ENCODE results near the gene VSTM5.
"Not testable (repeated sequence)": the region's sequence is repeated elsewhere in the genome, so short reads cannot be mapped to it uniquely, and the experiment has no call there.

Gene VSTM5, protein sequence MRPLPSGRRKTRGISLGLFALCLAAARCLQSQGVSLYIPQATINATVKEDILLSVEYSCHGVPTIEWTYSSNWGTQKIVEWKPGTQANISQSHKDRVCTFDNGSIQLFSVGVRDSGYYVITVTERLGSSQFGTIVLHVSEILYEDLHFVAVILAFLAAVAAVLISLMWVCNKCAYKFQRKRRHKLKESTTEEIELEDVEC

DNA sequence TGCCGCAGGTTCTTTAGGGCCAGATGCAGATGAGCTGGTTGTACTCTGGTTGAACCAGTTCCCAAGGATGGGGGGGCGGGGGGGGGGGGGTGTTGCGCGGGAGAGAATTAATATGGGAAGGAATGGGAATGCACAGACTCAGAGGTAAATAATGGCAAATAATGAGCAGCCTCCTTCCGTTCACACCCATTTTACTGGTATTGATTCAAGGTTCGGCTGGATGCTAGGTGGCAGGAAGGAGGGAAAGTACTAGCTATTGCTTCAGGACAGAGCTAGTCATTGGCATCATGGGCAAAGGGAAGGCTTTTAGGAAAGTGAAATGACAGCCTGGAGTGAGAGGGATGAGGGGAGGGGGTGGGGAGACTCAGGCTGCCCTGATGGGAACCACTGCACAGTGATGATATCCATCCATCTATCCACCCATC, at the start of gene VSTM5:
Gene VSTM5, minus strand, starts transcription at position 25 of the 425 bp plus-strand sequence. CDS start 116 bp downstream, outside the sequence.
- DNase-seq, result no peak

GRCh38 chr11:93895106-93895862, 44.9 kb upstream of the VSTM5 start:
- DNase-seq, result no peak

DNA sequence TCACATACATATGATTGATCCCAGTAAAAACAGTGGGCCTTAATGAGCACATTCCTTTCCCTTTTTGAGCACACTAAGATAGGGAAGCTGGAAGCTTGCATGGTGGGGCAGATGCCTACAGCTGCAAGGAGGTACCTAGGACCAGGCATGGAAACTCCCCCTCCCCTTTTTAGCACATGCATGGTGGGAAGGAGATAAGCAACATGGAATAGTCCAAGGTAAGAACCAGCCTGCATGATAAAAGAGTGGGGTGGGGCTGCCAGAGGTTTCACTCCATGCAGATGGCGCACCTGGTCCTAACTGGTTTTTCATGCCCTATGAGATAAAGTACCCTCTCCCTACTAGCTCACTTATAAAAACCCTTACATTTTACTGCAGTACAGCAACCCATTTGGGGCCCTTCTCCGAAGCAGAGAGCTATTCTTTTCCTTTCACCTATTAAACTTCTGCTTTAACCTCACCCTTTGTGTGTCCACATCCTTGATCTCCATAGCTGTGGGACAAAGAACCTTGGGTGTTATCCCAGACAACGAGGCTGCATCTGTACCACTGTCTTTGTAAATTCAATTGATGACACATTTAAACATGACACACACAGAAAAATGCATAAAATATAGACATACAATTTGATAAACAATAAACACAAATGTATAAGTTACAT, 40.1 kb upstream of the VSTM5 start:
- DNase-seq, result no peak

DNA sequence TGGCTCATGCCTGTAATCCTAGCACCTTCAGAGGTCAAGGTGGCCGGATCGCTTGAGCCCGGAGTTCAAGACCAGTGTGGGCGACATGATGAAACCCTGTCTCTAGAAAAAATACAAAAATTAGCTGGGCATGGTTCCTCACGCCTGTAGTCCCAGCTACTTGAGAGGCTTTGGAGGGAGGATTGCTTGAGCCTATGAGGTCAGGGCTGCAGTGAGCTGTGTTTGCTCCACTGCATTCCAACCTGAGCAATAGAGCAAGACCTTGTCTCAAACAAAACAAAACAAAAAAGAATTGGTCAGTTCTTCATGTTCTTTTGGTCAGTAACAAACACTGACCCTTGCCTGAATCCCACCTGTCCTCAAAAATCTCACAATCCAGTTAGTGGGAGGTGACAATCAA, 36.7 kb upstream of the VSTM5 start:
- DNase-seq, result no peak

GRCh38 chr11:93879114-93879513, 28.7 kb upstream of the VSTM5 start:
- not testable (repeated sequence) for DNase-seq

GRCh38 chr11:93875637-93876036, 25.2 kb upstream of the VSTM5 start:
- DNase-seq, result no peak

DNA sequence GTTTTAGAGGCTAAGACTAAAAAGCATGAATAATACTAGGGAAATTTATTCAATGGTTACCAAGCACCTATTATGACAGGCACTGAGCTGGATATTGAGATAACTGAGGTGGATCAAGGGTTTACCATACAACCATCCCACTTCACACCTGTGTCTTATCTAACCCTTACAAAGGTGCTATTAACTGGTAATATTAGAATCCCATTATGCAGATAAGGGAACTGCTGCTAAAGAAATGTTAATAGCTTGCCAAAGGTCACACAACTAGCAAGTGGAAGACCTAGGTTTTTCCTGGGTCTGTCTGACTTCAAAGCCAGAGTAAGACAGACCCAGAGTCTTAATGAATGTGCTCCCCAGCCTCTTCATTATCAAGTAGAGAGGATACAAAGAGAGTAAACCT, 21.1 kb upstream of the VSTM5 start:
- DNase-seq, result no peak

- no peak for DNase-seq
These were observed 20.2 kb upstream of the VSTM5 start for GRCh38 chr11:93870616-93871015.

- no peak for DNase-seq
These were observed 19.4 kb upstream of the VSTM5 start for GRCh38 chr11:93869830-93870229.

- not testable (repeated sequence) for DNase-seq
These were observed 18.0 kb upstream of the VSTM5 start for GRCh38 chr11:93868404-93868803.

- DNase-seq, result no peak
These were observed 11.4 kb upstream of the VSTM5 start for GRCh38 chr11:93861808-93862207.

DNA sequence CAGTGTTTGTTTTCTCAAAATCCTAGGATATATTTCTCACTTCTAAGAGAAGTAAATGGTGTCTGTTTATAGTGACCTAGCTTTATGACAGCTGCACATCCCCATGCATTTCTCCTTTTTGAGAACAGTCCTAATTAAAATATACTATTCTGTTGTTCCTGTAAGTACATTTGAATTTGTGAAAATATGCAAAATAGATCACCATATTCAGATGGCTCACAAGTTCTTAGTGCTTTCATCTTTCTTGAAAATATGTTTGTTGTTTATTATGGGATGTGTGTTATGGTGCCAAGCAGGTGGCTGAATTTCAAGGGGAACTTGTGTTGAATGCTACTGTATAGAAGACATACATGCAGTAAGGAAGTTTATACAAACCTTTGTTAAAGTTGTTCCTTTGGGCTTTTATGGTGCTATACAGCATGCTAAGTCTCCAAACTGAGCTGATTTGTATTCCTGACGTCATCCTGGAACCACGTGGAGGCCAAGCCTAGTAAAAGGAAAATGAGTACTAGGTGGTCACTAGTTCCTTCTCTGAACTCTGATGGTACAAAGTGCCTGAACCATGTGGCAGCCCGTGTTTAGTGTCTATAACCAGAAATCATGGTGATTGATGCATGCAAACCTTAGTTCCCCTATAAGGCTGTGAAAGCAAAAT, 7.8 kb upstream of the VSTM5 start:
- no peak for DNase-seq

DNA sequence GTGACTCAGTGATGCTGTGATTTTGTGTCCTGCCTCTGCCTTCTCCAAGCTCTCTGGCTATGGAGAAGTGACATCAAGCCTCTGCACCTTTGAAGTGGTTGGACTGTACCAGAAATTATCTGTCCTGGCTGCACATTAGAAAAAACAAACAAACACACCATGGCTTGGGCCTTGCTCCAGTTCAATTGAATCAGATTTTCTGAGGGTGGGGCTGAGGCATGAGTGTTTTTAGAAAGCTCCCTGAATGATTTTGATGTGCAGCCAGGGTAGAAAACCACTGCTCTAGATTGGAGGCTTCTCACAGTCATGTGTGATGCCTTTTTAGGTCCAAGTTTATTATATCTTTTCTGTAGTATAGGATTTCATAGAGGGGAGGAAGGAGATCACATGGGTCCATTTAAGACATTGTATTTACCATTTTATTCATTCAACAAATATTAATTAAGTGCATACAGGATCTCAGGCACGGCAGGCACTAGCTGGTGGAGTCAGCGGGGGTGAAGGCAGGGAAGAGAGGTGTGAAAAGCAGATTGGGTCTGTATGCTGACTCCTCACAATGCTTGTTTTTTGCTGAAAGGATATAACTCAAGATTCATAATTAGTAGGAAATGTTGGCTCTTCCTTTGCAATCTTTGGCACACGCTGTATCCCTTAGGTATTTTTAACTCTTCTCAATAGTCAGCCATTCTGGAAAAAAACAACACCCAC, 7.1 kb upstream of the VSTM5 start:
- DNase-seq, result no peak

DNA sequence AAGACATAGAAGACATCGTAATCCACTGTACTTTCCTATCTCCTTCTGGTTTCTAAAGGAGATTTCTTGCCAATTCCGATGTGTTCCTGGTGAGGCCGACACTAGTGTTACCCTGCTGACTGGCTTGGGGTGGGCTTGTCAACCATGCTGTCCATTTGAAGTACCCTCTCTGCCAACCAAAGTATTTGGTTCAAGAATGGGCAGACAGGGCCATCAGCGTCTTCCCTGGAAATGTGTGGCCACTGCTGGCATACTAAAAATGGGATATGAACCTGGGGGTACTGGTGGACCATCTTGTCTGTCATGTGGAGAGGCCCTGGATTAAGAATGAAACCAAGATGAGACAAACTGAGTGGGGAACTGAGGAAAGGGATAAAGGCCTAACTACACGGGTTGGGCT, 1.8 kb upstream of the VSTM5 start:
- no peak for DNase-seq

DNA sequence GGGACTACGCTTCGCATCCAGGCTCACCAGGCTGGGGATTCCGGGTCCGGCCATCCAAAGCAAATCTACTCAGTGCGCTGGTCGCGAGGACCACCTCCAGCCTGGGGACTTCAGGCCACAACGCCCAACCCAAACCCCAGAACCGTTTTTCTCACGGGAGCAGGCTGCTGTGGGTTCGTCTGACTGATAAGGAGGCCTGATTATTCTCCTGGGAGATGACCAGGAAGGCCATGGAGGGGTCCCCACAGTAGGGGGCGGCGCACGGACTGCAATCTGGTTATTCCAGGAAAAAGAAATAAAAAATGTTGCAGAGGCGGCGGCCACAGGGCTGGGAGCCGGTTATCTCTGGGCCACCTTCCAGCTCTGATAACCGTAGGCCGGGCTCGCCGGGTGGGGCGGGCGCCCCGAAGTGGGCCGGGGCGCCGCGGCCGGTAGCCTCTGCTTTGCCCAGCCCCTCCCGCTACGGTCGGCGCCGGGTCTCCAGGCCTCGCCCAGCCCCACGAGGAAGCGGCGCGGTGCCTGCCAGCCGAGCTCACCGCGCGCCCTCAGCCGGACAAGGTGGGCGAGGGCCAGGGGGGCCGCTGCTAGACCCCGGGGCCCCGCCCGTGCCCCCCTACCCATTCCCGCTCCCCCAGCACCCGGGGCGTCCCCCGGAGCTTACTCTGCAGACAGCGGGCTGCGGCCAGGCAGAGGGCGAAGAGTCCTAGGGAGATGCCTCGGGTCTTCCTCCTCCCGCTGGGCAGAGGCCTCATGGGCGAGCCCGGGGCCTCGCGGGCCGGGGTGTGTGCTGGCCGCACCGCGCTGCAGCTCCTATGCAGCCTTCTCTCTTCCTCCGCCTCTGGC, 446 bp downstream of the VSTM5 start:
- DNase-seq, result no peak

DNA sequence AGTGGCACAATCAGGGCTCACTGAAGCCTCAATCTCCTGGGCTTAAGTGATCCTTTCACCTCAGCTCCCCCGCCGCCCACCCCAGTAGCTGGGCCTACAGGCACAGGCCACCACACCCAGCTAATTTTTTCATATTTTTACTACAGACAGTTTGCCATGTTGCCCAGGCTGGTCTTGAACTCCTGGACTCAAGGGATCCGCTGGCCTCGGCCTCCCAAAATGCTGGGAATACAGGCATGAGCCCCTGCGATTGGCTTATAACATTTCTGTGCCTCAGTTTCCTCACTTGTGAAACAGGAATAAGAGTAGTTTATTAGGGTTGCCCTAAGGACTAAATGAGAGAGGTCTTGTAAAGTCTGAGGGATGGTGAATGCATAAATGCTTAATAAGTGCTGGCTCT, 1.2 kb downstream of the VSTM5 start:
- no peak for DNase-seq

- no peak for DNase-seq
These were observed 4.0 kb downstream of the VSTM5 start for GRCh38 chr11:93846411-93846810.

GRCh38 chr11:93845181-93846092, 5.0 kb downstream of the VSTM5 start:
- no peak for DNase-seq

DNA sequence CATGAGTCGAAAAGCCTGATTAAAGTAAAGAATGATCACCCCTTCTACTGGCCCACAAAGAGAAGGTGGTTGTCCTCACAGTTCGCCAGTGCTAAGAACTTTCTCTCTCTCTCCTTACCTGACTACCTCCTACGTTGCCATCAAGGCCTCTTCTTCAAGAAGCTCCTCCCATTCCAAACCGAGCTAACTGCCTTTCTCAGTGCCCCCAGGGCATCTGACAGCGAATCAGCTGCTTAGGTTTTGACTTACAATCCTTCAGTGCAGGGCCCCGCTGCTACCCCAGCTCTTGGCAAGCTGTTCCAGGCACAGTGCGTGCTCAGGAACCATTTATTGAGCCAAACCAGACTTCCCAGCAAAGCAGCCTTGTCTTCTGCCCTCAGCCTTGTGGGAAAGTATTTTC, 5.8 kb downstream of the VSTM5 start:
- DNase-seq, result no peak

GRCh38 chr11:93843906-93844305, 6.5 kb downstream of the VSTM5 start:
- DNase-seq, result no peak

- no peak for DNase-seq
These were observed 8.0 kb downstream of the VSTM5 start for GRCh38 chr11:93842461-93842860.

Data from activated CD8-positive, alpha-beta memory T cell treated with anti-CD3 and anti-CD28 coated beads, Interleukin-2, amount 50 U/mL, for 4 hours (primary cell).